Stimulated activated CD4-positive, alpha-beta T cell treated with anti-CD3 and anti-CD28 coated beads, Interleukin-2, amount 100 ng/mL, for 24 hours (primary cell): ENCODE measurements around the gene CSF3R.
A peak's percentile ranks its signal among the peaks of the same experiment; 100 is the strongest.
"Not testable (repeated sequence)": the region's sequence is repeated elsewhere in the genome, so short reads cannot be mapped to it uniquely, and the experiment has no call there.

Experiments
- DNase-seq, 2 donors: peaks; one replicate each; pipeline ENCODE4 v3.0.0-alpha.2; 2020

CSF3R gene

GRCh38 chr1:36481091-36481490 is 1.6 kb downstream of the CSF3R start:
- DNase-seq = no peak

GRCh38 chr1:36480161-36480560 is 2.6 kb downstream of the CSF3R start:
- DNase-seq = no peak

DNA sequence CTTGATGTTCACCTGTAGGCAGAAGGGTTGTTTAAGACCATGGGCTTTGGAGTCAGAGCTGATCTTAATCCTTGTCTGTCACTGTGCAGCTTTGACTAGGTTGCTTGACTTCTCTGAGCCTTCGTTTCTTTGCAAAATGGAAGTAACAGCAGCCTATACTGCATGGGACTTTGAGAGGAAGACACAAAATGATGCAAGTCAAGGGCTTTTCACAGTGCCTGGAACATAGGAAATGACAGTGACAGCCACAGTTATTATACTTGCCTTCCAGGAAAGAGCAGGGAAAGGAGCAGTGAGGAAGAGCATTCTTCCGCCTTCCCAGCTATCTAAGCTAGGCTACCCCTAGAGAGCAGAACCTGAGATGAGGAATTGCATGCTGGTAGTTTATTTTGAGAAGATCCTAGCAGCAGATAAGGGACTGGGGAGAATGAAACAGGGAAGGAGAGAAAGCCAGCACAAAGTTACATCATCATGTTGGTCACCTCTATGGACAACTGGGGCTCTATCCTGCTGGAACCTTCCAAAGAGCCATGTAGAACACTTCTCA is 3.1 kb downstream of the CSF3R start:
- DNase-seq = no peak

- DNase-seq = not testable (repeated sequence)
Measured at GRCh38 chr1:36477615-36478014, 5.1 kb downstream of the CSF3R start.

DNA sequence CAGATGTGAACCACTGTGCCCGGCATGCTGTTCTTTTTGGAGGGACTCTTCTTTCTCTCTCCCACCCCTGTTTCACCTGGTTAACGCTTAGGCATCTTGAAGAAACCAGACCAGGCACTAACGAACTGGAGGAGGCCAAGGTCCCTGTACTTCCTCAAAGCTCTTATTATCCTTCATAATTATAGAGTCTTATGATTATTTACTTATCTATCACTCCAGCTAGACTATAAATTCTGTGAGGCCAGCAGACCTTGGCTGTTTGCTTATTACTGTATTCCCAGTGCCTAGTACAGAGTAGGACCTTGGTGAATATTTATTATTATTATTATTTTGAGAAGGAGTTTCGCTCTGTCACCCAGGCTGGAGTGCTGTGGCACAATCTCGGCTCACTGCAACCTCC is 5.8 kb downstream of the CSF3R start:
- DNase-seq = no peak

DNA sequence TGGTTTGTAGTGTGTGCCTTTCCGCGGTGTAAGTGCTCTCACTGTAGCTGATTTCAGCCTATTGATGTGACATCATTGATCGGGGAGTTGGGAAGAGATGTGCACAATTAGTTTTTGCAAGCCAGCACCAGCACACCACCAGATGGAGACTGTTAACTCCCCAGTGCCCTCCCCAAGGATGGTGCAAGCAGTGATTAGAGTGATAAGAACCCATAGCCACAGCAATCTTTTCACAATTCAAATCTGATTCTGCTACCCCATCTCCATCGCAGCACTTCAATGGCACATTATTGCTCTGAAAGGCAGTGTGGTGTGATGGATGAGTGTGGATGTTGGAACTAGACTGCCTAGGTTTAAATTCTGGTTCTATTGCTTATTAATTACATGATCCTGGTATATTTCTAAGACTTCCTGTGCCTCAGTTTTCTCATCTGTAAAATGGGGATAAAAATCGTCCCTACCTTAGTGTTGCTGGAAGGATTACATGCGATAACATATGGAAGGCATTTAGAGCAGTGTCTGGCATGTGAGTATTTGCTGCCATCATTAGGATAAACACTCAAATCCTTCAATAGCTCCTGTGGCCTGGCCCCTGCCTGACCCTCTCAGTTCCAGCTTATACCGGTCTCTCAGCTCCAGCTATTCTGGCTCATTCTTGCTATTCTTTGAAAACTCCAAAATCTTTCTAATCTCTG is 6.7 kb downstream of the CSF3R start:
- DNase-seq = no peak

- no peak for DNase-seq
Measured at GRCh38 chr1:36475341-36475740, 7.4 kb downstream of the CSF3R start.

GRCh38 chr1:36472656-36473055 is 10.1 kb downstream of the CSF3R start:
- DNase-seq = no peak

GRCh38 chr1:36471830-36472641 is 10.7 kb downstream of the CSF3R start:
- DNase-seq = no peak

DNA sequence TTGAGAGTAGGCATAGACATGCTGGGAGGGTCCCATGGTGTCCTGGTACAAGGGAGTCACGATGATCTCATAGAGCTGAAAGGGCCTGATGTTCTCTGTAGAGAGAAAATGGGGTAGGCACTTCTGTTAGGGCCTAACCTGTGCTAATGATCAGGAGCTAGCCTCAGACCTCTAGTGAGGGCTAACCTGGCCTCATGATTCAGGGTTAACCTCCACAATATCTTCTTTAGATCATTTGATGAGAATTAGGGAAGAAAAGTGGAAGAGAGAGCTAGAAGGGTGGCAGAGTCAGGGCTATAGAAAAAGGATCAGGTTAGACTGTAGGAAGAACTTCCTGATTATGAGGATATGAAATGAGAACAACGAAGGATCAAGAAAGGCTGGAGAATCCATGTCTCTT is 13.6 kb downstream of the CSF3R start:
- DNase-seq = no peak

DNA sequence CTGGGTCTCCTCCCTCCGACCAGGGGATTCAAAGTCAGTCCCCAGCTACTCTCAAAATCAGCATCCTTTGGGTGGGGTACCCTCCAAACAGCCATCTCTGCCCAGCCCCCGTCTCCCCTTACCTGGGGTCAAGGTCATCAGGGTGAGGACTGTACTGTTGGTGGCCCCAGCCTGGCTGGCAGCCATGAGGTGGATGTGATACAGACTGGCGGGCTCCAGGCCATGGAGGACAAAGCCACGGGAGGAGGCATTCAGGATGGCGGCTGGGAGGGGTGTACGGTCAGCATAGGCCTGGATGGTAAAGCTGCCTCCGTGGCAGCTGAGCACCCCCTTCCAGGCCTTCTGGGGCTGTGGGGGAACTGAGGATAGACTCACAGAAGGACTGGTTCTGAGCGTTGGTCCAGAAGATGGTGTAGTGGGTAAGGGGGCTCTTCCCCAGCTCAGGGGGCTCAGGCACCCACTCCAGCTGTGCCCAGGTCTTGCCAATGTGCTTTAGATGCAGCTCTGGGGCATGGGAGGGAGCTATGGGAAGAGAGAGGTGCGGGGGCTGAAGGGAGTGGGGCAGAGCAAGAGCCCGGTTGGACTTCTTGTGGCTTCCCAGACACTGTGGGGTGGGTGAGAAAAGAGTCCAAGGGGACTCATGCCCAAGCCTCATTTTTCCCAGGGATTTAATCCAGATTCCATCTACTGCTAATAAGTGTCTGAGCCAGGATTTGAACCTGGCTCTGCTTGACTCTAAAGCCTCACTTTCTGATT is 14.8 kb downstream of the CSF3R start:
- DNase-seq = no peak

GRCh38 chr1:36467027-36467410 is 15.7 kb downstream of the CSF3R start:
- no peak for DNase-seq

DNA sequence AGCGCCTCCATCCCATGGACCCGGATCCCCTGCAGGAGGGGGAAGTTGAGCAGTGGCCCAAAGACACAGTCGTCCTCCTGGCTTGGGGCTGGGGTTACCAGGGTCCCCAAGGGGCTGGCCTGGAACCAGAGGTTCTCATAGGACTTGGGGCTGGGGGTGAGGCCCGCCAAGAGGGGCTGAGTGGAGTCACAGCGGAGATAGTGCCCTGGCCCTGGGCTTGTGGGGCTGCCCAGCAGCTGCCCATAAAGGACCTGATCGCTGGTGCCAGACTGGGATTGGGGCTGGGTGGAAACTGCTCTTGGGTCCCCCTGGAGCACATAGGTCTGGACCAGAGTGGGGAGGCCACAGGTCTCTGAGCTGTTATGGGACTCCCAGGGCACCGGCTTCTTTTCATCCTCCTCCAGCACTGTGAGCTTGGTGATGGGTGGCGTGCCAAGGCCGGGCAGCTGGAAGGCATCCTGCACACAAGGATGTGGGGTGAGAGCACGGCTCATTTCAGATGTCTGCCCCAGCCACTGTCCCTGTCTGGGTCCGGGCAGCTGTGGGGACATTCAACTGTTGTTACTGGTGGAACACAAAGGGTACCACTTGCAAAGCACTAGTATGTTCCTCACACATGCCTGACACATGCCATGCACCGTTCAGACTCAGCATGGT is 16.2 kb downstream of the CSF3R start:
- DNase-seq = no peak

- no peak for DNase-seq
Measured at GRCh38 chr1:36465731-36466369, 16.9 kb downstream of the CSF3R start.

GRCh38 chr1:36464605-36465393 is 17.9 kb downstream of the CSF3R start:
- no peak for DNase-seq

DNA sequence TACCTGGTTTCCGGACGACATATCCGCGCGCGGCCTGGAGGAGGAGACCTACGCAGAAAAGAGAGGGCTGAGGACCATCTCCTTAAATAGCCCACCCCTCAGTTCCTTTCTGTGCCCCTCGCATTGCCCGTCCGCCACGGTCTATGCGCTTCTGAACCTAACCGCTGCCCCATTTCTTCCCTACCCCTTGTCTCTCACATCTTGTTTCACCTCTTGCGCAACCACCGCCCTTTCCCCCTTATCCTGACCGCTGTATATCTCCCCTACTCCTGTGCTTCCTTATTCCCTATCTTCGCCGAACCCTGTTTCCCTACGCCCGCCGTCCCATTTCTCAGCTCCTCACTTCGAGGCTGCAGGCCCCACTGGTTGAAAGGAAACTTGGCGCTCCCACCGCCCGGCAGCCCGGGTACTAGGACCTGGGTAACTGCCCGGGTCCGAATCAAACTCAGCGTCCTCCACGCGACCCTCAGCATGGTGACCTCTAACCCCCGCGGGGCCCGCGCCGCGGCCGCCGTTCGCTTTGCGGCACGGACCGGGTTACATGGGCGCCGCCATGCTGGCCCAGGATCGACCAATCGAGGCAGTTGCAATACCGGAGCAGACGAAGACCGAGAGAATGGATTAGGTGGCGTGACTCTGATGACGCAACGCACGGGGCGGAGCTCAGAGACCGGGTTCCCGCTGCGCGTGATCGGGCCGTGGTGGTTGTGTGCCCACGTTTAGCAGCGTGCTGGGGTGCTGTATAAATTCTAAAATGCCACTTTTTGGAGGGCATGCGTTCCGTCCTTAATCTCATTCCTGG is 18.7 kb downstream of the CSF3R start, which contains the start of gene MRPS15:
Gene MRPS15 (minus strand): TSS at position 582 of the 802 bp plus-strand sequence. CDS start 109 bp downstream, at position 473.
- peak; percentile 96 to 98 for DNase-seq

DNA sequence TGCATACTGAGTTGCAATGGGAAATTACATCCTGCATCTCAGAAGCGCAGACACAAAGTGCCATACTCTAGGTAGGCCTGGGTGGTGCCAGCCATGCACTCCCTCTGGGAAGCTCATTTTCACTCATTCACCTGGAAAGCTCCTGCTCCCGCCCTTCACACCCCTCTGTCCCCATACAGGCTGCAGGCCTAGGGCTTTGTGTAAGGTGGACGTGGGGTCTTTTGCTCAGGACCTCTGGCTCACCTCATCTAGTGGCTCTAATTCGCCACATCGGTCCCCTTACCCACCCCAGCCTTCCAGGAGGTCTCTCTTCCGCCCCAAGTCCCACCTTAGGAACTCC is 19.3 kb downstream of the CSF3R start:
- DNase-seq = no peak

GRCh38 chr1:36458910-36459309 is 23.8 kb downstream of the CSF3R start:
- DNase-seq = peak; percentile 60 to 69

DNA sequence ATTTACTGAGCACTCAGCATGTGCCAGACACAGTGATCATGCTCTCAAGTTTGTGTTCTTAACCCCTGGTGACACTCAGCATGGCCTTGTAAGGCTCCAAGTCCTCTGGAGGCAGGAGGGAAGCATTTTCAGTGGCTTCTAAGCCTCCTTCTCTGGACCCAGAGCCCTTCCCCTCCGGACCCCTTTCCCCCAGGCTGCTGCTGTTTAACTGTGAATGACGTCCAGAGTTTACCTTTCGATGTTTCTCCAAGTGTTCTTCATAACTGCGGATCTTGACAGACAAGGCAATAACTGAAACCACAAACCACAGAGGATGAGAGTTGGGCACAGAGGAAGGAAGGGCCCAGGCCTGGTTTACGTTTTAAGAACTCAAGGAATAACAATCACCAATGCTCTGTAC is 25.0 kb downstream of the CSF3R start:
- no peak for DNase-seq

DNA sequence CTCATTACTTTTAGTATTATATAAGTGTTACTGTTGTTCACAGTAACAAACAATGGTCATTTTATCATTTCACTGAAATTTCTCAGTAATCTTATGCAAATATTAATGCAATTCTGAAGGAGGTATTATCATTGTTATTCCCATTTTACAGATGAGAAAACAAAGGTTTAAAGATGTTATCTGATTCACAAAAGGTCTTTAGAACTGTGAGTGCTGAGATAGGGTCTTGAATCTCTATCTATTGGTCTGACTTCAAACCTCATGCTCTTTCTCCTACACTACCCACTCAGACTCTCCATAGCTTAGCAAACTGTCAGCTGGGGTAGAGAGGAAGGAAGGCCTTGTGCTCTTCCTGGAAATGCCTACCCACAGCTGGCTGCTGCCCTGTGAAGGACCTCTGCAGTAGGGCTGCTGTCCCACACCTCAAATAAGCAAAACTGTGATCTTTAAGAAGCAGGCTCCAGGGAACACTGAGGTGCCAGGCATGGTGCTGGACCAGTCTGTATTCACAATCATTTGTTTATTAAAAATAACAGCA is 26.3 kb downstream of the CSF3R start:
- DNase-seq = no peak
